Gastroesophageal sphincter (tissue), 4 donors: Measurements from ENCODE around the gene GAD2. TPM values are rescaled to one million over a fixed set of nuclear protein-coding genes. Genes with fewer than 3 reads are reported as not detected.

Experiments used
- ATAC-seq: fragments of 150-250 bp; one replicate; pipeline ENCODE4 v1.9.1; 2016; ENCODE audit warnings: mild to moderate bottlenecking, moderate library complexity
- H3K27ac ChIP-seq, 4 donors: fragments of 200-600 bp; sonication (generic) in 3 of 4; 1 replicate in 3 of 4; 2 replicates in 1 of 4; pipeline ENCODE4 v1.5.1; 2016 to 2019
- H3K27me3 ChIP-seq: fragments of 200-600 bp; sonication (generic); one replicate; pipeline ENCODE4 v1.5.1; 2019
- H3K36me3 ChIP-seq, 2 donors: fragments of 200-600 bp; sonication (generic); one replicate each; pipeline ENCODE4 v1.5.1; 2019; ENCODE audit warnings: control low read depth in 1 of 2
- H3K4me1 ChIP-seq, 3 donors: fragments of 200-600 bp; sonication (generic); 1 replicate in 2 of 3; 2 replicates in 1 of 3; pipeline ENCODE4 v1.5.1; 2016 to 2019; ENCODE audit warnings: control low read depth in 2 of 3
- H3K4me3 ChIP-seq, 2 donors: fragments of 200-600 bp; sonication (generic); one replicate each; pipeline ENCODE4 v1.5.1; 2019; ENCODE audit warnings: mild to moderate bottlenecking in 1 of 2, moderate library complexity in 1 of 2
- H3K9me3 ChIP-seq, 3 donors: fragments of 200-600 bp; sonication (generic); one replicate each; pipeline ENCODE4 v1.5.1; 2017 to 2019; ENCODE audit warnings: control low read depth in 2 of 3
- CTCF ChIP-seq, 4 experiments: fragments of 200-600 bp in 2 of 4; fragments of 450-650 bp in 2 of 4; sonication (generic) in 1 of 4; IDR thresholded peaks; one replicate each; pipeline ENCODE4 v1.5.1; 2017 to 2019; ENCODE audit warnings: antibody characterized with exemption in 4 of 4, mild to moderate bottlenecking in 2 of 4, moderate library complexity in 2 of 4
- EP300 ChIP-seq: sonication (generic); formaldehyde crosslinking; IDR thresholded peaks from one replicate; pipeline ENCODE4 v1.6.1; 2017; ENCODE audit warnings: antibody characterized with exemption, mild to moderate bottlenecking
- POLR2A ChIP-seq, 2 donors: fragments of 450-650 bp; IDR thresholded peaks; one replicate each; pipeline ENCODE4 v1.6.1; 2017; ENCODE audit warnings: antibody characterized with exemption in 2 of 2, mild to moderate bottlenecking in 2 of 2, moderate library complexity in 1 of 2
- POLR2AphosphoS5 ChIP-seq: sonication (generic); formaldehyde crosslinking; IDR thresholded peaks from one replicate; pipeline ENCODE4 v1.6.1; 2017; ENCODE audit warnings: antibody characterized with exemption
- WGBS, 2 donors: methylation state at CpG; one replicate each; pipeline ENCODE4 v1.1.5; 2018; ENCODE audit warnings: low coverage in 1 of 2; 5-methylcytosine and 5-hydroxymethylcytosine counted together
- total RNA-seq, 4 donors: library from RNA; depleted of rRNA; stranded (reverse); fragments of >200 nt; gene quantifications; one replicate each; pipeline ENCODE4 v1.1.0, GENCODE V29; 2016

GAD2 gene
- total RNA-seq, 4 donors from 2014 or later, result not detected

- WGBS, 2 donors, result 1% methylated on average over 15 to 19 of the region's 31 CpGs
- peaks cover 99% of the 10 kb centered on the region for H3K27me3 ChIP-seq
- peak overlapping the region in 1 of 2 donors; percentile 25 for H3K4me3 ChIP-seq
These were observed 1.1 kb upstream of the GAD2 start for GRCh38 chr10:26215396-26215934.

DNA sequence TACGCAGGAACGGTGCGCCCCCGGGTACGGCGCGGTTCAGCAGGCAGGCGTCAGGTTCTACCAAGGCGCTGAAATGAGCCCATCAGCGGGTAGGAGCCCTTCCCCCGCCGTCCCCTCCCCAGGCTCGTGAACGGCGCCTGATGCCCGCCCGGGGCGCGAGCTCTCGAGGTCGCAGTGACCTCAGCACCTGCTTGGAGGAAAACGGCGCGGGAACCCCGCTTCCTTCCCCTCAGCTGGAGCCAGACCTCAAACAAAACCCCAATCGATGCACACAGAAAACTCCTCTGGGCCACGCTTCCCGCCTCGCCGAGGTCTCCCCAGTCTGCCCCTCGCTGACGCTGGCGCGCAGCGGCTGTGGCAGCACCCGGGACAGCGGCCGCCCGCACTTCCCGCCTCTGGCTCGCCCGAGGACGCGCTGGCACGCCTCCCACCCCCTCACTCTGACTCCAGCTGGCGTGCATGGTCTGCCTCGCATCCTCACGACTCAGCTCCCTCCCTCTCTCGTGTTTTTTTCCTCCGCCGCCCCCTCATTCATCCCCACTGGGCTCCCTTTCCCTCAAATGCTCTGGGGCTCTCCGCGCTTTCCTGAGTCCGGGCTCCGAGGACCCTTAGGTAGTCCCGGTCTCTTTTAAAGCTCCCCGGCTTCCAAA is 514 bp upstream of the GAD2 start:
- no peak for ATAC-seq
- H3K4me1 ChIP-seq, result peaks cover 0 to 38% (median 15%) of the 10 kb centered on the region in 3 donors
- no peak overlapping the region for H3K27ac ChIP-seq
- no peak for TF ChIP-seq EP300
- TF ChIP-seq POLR2AphosphoS5, result no peak
- TF ChIP-seq POLR2A (IDR thresholded peaks at IDR 0.05), result no peak
- TF ChIP-seq CTCF (IDR thresholded peaks at IDR 0.05), result no peak
- no peaks in the 10 kb centered on the region for H3K9me3 ChIP-seq
- peak overlapping the region in 1 of 2 donors; percentile 25 for H3K4me3 ChIP-seq
- H3K27me3 ChIP-seq, result peaks cover 99% of the 10 kb centered on the region
- H3K36me3 ChIP-seq, result no peaks in the 10 kb centered on the region
- 1 to 6% methylated on average over 5 to 20 of the region's 57 CpGs for WGBS, 2 donors

More at GRCh38 chr10:26215396-26215934, 1.1 kb upstream of the GAD2 start:
- no peak for TF ChIP-seq EP300
- H3K4me1 ChIP-seq, result peaks cover 0 to 38% (median 15%) of the 10 kb centered on the region in 3 donors
- no peaks in the 10 kb centered on the region for H3K36me3 ChIP-seq
- no peak for ATAC-seq
- no peak overlapping the region for H3K27ac ChIP-seq
- H3K9me3 ChIP-seq, result no peaks in the 10 kb centered on the region

DNA sequence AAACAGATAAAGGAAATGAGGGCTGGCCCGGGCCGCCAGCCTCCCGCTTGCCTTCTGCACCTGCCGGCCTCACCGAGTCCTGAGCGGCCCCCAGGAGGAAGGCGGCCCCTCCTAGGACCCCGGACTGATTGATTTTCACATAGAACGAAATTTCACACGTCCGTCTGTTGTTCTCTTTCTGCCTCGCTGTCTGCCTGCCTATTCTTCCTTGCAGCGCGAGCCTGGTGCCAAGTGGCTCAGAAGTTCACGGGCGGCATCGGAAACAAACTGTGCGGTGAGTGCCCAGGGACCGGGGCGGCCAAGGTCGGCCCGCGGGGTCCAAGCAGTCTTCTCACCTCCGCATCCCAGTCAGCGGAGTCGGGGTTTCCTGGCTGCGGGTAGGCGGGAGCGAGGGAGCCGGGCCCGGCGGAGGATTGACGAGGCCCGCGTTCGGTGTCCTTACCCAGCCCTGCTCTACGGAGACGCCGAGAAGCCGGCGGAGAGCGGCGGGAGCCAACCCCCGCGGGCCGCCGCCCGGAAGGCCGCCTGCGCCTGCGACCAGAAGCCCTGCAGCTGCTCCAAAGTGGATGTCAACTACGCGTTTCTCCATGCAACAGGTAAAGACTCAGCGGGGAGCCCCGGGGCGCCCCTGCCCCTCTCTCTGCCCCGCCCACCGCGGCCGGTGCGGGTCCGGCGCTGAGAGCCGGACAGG is 967 bp downstream of the GAD2 start:
- WGBS, 2 donors, result 0% methylated on average over 3 to 5 of the region's 64 CpGs
- Histone ChIP-seq H3K4me3 (peak overlapping the region in 1 of 2 donors; percentile 4), H3K9me3 (no peaks in the 10 kb centered on the region), H3K4me1 (peaks cover 0 to 38% (median 15%) of the 10 kb centered on the region in 3 donors), H3K27me3 (peaks cover 99% of the 10 kb centered on the region), H3K36me3 (no peaks in the 10 kb centered on the region), H3K27ac (no peak overlapping the region)
- ATAC-seq, result no peak
- TF ChIP-seq EP300, result no peak
- TF ChIP-seq CTCF (IDR thresholded peaks at IDR 0.05), result no peak
- no peak for TF ChIP-seq POLR2A (IDR thresholded peaks at IDR 0.05)
- no peak for TF ChIP-seq POLR2AphosphoS5

GRCh38 chr10:26219676-26220075 is 3.1 kb downstream of the GAD2 start:
- no peak overlapping the region for H3K4me3 ChIP-seq
- peaks cover 0 to 36% (median 15%) of the 10 kb centered on the region in 3 donors for H3K4me1 ChIP-seq
- ATAC-seq, result no peak
- 42 to 70% methylated on average over 1 of the region's 1 CpG for WGBS, 2 donors
- no peaks in the 10 kb centered on the region for H3K9me3 ChIP-seq
- no peak overlapping the region for H3K27ac ChIP-seq
- TF ChIP-seq CTCF (IDR thresholded peaks at IDR 0.05) (no peak), EP300 (no peak), POLR2AphosphoS5 (no peak), POLR2A (IDR thresholded peaks at IDR 0.05) (no peak)
- H3K27me3 ChIP-seq, result peaks cover 97% of the 10 kb centered on the region
- H3K36me3 ChIP-seq, result no peaks in the 10 kb centered on the region

DNA sequence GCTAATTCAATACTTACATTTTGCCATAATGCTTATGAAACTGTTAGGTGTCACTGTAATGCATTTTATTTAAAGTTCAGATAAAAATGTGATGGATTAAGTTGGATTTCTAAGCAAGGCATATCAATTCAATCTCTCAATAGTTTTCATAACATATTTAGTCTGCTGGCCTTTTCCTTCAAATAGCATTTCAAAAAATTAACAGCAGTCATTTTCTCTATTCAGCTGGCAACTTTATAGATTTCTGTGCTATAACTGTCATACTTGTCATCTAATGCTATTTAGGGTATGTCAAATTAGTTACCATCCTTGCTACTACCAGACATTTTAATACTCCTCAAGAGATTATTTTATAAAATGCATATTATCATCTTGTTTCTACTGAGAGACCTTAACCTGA is 4.3 kb downstream of the GAD2 start:
- Histone ChIP-seq H3K36me3 (no peaks in the 10 kb centered on the region), H3K9me3 (no peaks in the 10 kb centered on the region), H3K27me3 (peaks cover 96% of the 10 kb centered on the region), H3K4me1 (peaks cover 0 to 24% (median 12%) of the 10 kb centered on the region in 3 donors), H3K27ac (no peak overlapping the region), H3K4me3 (no peak overlapping the region)
- no peak for ATAC-seq
- TF ChIP-seq POLR2A (IDR thresholded peaks at IDR 0.05), result no peak
- TF ChIP-seq CTCF (IDR thresholded peaks at IDR 0.05), result no peak
- no peak for TF ChIP-seq EP300
- TF ChIP-seq POLR2AphosphoS5, result no peak
